WERI-Rb-1 (cell line): ENCODE data around the gene TAF1B.

Source experiments
- DNase-seq: peaks from one replicate; pipeline ENCODE4 v3.0.0-alpha.2; 2020
- H3K27ac ChIP-seq: fragments of 250-450 bp; sonication (Bioruptor Pico); 2 replicates; pipeline ENCODE4 v1.5.1; 2020; ENCODE audit warnings: mild to moderate bottlenecking, moderate library complexity
- H3K27me3 ChIP-seq: fragments of 250-450 bp; sonication (Bioruptor Pico); 2 replicates; pipeline ENCODE4 v1.5.1; 2021; ENCODE audit warnings: mild to moderate bottlenecking, low read depth, moderate library complexity; ENCODE audit not compliant: insufficient read depth, severe bottlenecking
- H3K36me3 ChIP-seq: fragments of 250-450 bp; sonication (Bioruptor Pico); 2 replicates; pipeline ENCODE4 v1.5.1; 2020; ENCODE audit warnings: mild to moderate bottlenecking, moderate library complexity
- H3K4me3 ChIP-seq: 2 replicates; pipeline ENCODE4 v1.5.1; 2011; ENCODE audit warnings: low read depth, mild to moderate bottlenecking, control low read depth, low read length
- H3K9me3 ChIP-seq: fragments of 250-450 bp; sonication (Bioruptor Pico); 2 replicates; pipeline ENCODE4 v1.5.1; 2021; ENCODE audit warnings: mild to moderate bottlenecking, moderate library complexity; ENCODE audit not compliant: severe bottlenecking
- TF ChIP-seq, protein P1 (sequence below): IDR thresholded peaks from 2 replicates; pipeline ENCODE4 v1.5.1; 2011; ENCODE audit warnings: low read depth, mild to moderate bottlenecking, control low read depth, inconsistent platforms, low read length

The TAF1B gene

DNA sequence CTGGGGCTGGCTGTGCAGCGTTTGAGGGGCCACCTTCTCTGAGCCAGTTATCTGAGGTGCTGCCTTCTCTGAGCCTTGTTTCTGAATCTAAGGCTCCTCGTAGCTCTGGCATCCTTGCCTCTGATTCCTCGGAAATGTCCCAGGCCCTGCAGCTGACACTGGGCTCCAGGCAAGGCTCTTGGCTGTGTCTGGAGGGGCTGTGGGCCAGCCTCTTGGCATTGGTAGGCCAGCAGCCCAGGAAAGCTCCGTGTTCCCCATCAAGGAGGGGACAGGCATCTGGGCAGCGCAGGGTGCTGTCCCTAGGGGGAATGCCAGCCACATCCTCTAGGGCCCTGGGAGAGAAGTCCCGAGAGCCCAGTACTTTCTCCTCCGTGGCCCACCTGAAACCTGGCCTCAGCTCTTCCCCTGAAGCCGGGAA is 40.7 kb upstream of the TAF1B start:
- Histone ChIP-seq H3K4me3 (no peak overlapping the region), H3K9me3 (peaks cover 5% of the 10 kb centered on the region), H3K27ac (peak overlapping the region; percentile 65; the same call in 1 of the 2 replicates), H3K36me3 (no peaks in the 10 kb centered on the region), H3K27me3 (no peaks in the 10 kb centered on the region)
- TF ChIP-seq, protein P1, sequence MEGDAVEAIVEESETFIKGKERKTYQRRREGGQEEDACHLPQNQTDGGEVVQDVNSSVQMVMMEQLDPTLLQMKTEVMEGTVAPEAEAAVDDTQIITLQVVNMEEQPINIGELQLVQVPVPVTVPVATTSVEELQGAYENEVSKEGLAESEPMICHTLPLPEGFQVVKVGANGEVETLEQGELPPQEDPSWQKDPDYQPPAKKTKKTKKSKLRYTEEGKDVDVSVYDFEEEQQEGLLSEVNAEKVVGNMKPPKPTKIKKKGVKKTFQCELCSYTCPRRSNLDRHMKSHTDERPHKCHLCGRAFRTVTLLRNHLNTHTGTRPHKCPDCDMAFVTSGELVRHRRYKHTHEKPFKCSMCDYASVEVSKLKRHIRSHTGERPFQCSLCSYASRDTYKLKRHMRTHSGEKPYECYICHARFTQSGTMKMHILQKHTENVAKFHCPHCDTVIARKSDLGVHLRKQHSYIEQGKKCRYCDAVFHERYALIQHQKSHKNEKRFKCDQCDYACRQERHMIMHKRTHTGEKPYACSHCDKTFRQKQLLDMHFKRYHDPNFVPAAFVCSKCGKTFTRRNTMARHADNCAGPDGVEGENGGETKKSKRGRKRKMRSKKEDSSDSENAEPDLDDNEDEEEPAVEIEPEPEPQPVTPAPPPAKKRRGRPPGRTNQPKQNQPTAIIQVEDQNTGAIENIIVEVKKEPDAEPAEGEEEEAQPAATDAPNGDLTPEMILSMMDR = no peak
- peak; percentile 9 for DNase-seq

DNA sequence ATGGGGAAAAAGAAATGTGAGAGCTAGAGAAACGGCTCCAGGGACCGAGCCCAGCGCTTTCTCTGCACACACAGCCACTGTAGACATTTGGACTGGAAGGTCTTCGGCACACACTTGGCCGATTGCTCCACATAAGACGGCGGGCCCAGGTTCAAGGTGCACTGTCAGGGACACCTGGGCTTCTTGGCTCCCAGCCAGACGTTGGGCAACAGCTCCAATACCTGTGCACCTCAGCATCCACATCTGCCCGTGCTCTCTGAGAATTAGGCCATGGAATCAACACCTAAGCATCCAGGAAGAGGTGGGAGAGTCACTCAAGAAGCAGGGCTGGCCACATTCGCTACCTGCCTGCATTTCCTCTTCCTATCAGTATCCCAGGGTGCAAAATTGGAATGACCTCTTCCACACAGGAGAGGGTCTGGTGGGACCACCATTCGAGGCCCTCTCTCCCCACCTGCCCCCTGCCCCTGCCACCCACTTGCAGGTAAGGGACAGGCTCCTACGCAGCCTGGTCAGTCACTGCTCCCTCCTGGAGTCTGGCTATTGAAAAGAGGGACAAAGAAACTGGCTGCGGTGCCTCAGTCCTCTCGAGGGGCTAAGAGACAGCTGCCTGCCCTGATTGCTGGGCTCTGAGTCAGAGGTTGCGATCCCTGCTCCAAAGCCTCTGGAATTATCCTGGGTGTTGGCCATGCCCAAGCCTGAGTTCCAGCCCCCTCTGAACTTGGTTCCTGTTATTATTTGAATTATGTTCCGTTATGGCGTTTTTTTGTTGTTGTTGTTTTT is 40.1 kb upstream of the TAF1B start:
- H3K27ac ChIP-seq = no peak overlapping the region
- H3K27me3 ChIP-seq = no peaks in the 10 kb centered on the region
- H3K36me3 ChIP-seq = no peaks in the 10 kb centered on the region
- peaks cover 5% of the 10 kb centered on the region for H3K9me3 ChIP-seq
- TF ChIP-seq, protein P1 = no peak
- no peak overlapping the region for H3K4me3 ChIP-seq
- peak; percentile 8 for DNase-seq

DNA sequence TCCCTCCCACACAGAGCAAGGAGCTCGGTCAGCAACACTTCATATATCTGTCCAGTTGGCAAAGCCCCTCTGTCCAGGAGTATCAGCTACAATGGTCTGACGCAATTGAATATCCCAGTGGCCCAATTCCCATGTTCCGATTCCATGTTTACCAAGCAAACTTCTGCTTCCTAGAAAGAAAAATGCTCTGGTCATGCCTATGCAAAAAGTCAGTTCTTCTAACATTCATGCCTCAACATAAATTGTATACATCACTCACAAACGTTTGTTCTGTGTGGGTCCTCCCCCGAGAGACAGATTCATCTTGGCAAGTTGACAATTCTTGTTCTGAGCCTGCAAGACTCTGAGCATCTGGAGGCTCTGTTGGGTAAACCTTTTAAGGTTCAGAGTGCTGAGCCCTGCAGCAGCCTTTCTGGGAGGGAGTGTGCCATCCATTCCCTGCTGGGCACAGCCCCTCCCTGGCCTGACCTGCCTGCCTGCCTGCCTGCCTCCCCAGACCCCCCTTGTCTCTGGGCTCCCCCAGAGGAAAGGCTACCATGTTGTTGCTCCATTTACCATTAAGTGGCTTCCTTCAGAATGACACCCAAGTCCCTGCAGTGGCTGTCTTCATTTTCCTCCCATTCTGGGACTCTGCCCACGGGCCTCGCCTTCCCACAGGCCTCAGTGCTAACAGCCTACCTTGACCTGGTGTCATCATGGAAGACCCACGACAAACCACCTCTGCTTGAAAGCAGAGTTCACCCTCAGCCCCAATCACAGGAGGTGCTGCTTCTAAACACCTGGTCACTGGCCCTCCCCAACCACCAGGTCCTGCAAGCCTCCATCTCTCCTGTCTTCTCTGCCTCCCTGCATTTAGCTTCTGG is 37.6 kb upstream of the TAF1B start:
- Histone ChIP-seq H3K36me3 (no peaks in the 10 kb centered on the region), H3K27ac (no peak overlapping the region), H3K4me3 (no peak overlapping the region), H3K9me3 (peaks cover 5% of the 10 kb centered on the region), H3K27me3 (no peaks in the 10 kb centered on the region)
- DNase-seq = peak; percentile 8
- TF ChIP-seq, protein P1 = no peak

DNA sequence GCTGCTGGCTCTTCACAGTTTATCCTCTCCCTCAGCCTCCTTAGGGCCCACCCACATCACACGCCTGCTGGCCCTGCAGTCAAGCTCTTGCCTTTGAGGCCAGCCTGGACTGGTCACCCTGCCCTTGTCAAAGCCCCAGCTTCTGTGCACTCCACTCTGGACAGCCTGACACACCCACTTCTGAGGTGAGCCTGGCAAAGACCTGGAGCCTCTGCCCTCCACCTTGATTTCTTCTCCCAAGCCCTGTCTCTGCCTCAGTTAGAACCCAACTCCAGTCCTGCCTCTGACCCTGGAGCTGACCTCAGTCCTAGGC is 37.0 kb upstream of the TAF1B start:
- Histone ChIP-seq H3K9me3 (peaks cover 5% of the 10 kb centered on the region), H3K4me3 (no peak overlapping the region), H3K27me3 (no peaks in the 10 kb centered on the region), H3K27ac (no peak overlapping the region), H3K36me3 (no peaks in the 10 kb centered on the region)
- DNase-seq = peak; percentile 29
- TF ChIP-seq, protein P1 = no peak

DNA sequence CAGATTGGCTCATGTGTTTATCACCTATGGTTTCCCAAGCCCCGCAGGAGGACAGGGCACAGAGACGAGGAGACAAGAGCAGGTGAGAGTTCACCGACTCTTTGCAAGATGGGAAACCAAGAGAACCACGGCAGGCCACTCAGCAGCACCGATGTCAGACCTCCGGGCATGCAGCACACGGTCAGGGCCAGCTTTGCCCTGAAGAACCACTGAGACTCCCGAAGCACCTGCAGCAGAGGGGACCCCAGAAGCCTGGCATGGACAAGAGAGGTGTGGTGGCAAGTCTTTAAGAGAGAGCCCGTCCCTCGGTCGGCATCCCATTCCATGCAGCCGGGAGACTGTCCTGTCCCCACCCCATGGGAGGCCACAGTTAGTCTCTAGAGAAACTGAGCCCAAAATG is 36.6 kb upstream of the TAF1B start:
- Histone ChIP-seq H3K27me3 (no peaks in the 10 kb centered on the region), H3K27ac (no peak overlapping the region), H3K36me3 (no peaks in the 10 kb centered on the region), H3K4me3 (no peak overlapping the region), H3K9me3 (peaks cover 5% of the 10 kb centered on the region)
- DNase-seq = no peak
- TF ChIP-seq, protein P1 = no peak
